Hematopoietic multipotent progenitor cell treated with erythropoietin and hydrocortisone succinate and interleukin-3 and kit ligand, for 8 days (in vitro differentiated cells): ENCODE measurements around the gene DENND1A.

Source experiments
- DNase-seq: peaks from one replicate; pipeline ENCODE4 v3.0.0-alpha.2; 2015

DENND1A gene

DNA sequence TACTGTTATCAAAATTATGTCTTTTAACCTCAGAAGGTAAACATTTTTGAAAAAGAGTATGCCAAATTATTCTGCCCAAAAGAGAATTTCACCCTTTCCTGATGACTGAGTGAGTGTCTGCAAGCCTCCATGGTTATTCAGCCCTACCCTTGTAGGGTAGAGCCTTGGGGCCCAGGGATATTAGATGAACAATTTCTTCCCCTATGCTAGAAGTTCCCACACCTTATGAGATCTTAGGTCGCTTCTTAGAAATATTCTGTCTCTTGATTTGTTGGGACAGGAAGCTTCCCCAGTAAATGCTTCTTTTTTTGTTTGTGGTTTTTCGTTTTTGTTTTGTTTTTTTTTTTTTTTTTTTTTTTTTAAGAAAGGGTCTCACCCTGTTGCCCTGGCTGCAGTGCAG lies 570.8 kb downstream of the DENND1A start:
- DNase-seq: no peak

DNA sequence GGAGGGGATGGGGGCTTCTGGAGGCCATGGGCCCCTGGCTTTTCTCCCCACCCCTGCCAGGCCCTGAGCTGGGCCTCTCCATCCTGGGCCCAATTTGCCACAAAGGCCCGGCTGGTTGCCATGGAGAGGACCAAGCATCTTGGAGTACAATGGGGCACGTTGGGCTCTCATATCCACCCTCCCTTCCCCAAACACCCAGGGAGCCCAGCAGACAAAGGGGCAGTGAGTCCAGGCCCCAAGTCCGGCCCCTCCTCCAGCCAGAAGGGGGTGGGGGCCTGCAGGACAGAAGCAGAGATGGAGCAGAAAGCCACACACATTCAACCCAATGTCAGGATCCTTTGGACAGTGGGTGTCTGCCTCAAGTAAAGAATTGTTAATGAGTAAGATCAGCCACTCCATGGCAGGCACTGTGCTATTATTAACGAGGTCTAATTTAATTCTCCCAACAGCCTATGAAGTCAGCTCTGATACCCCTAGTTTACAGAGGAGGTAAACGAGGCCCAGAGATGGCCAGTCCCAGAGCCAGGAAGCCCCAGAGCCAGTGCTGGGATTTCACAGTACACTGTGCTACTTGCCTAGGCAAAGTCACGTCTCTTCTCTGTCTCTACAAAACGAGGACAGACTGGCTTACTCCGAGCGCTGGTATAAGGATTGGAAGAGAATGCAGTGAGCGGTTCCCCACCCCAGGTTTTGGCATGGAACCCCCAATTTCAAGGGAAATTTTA lies 571.6 kb downstream of the DENND1A start:
- no peak for DNase-seq

DNA sequence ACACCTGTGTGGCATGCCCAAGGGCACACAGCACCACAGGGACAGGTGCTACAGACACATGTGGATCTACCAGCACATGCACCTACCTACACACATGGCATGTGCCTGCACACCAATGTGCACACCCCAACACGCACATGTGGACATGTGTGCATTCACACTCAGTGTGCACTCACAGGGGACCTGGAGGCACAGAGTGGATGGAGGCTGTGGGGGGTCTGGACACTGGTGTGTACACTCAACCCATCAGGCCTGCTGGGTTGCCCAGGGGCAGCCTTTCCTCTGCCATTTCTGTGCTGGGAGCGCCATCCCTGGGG lies 572.2 kb downstream of the DENND1A start:
- no peak for DNase-seq

DNA sequence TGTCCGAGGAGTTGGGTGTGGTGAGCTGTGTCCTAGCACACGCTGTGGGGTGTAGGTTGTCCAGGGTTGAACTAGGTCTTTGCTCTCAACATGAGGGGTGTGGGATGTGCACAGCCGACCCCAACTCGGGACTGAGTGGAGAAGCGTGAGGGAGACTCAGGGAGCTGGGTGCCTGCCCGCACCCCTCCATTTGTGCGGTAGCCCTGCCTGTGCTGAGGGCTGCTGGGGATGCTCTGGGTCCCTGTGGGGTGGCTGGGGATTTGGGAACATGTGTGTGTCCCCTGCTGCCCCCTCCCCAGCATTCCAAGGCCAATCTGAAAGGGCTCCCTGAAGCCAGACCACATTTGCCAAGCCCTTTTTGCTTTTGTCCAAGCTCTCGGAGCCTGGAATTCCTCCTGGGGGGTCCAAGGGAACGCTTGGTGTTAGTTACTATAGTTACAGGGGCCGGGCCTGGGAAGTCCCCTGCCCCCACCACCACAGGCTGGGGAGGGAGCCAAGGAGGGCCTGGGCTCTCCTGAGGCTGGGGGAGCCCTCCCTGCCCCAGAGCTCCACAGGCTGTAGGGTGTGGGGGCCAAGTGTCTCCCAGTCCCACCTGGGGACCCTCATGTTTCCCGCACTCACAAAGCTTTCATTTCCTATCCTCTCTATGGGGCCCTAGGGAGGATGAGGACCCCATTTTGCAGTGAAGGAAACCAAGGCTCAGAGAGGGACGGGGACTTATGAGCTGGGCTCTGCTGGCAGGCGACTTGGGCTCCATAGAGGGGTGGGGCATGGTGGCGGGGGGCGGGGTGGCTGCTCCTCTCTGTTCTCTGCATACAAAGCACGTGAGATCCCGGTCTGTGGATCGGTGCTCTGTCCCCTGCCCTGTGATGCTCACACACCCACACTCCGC lies 572.8 kb downstream of the DENND1A start:
- no peak for DNase-seq

DNA sequence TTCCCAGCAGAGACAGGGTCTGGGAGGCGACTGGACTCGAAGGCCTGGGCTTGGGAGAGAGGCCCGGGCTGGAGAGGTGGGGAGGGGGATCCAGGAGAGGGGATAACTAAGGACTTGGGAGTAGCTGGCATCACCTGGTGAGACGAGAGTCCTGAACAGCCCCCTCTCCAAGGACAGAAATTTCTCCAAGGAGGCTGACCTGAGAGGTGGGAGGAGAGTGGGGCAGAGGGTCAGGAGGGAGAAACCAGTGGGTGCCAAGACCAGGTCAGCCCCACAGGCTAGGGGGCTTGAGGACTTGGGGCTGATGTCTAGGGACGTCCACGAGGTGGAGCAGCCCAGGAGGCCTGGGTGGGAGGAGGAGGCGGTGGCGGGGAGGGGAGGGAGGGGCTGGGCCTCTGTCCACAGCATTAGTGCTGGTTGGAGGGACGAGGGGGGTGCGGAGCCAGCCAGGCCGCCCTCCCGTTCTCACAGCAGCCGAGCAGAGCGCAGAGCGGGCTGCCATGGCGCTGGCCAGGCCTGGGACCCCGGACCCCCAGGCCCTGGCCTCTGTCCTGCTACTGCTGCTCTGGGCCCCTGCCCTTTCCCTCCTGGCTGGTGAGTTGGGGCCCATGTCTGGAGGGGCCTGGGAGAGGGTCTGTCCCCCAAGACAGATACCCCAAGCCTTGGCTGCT lies 574.0 kb downstream of the DENND1A start, which contains the start of gene CRB2:
TSS of gene CRB2 (plus strand) at position 437 of the 671 bp plus-strand sequence. CDS start at position 501, 64 bp downstream.
- DNase-seq: no peak

DNA sequence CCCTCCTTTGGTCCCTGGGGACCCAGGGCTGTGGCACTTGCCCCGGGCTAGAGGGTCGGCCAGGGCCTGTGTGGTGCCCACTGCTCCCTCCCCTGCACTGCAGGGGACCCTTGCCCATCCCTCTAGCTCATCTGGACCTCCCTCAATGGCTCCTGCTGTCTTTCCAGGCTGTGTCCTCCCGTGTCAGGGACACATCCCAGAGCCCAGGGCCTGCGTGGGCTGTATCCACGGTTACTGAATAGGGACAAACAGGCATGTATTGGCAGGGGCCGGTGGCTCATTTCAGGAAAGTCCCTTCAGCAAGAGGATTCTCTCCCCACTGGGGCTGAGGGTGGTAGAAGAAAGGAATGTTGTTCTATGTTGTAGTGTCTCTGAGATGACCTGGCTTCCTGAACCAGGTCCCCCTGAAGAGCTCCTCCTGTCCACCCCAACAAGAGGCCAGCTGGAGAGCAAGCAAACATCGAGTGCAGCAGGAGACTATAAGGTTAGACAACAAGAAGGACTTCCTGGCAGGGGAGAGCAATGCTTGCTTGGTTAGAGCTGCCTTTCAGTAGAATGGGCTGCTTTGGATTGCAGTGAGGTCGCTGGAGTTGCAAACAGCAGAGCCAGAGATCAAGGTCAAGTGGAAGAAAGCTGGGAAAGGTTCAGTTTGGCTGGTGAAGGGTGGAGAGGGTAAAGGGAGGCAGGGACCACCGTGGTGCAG lies 575.0 kb downstream of the DENND1A start:
- no peak for DNase-seq

DNA sequence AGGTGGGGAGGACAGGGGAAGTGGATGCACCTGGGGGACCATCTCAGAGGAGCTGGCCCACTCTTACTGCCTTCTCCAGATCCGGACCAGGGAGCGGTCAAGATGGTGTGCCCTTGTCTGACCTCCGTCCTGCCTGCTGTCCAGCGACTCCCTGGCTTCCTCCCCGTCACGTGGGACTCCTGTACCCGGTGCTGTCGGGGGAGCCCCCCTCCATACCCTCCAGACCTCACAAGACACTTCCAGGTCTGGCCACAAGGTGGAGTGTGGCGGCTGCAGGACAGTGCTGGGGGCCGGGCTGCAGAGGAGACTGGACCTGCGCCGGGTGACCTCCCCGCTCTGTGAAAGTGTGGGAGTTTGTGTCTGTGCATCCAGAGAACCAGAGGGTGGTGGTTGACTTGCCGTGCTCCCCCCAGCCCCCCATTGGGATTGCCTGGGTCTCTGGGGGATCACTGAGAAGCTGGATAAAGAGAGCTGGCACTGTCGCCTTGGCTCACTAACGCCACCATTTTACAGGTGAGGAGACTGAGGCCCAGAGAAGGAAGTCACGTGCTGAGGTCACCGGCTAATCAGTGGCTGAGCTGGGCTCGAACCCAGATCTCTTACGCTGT lies 575.8 kb downstream of the DENND1A start:
- DNase-seq: peak; percentile 76

DNA sequence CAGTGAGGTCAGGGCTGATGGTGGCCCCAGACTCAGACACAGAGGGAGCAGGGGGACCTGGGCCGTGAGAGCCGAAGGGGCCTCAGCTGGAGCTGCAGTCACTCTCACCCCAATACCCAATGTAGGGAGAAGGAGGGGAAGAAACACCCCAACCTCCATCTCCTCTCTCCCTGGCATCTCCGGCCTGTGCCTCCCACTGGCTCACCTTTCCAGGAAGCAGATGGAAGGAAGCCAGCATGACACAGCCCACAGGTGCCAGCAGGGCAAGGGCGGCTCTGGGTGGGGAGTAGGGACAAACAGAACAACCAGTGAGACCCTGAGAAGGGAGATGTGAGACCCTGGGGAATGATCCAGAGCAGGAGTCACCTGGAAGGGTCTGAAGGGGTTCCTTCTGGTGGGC lies 576.9 kb downstream of the DENND1A start:
- DNase-seq: no peak

DNA sequence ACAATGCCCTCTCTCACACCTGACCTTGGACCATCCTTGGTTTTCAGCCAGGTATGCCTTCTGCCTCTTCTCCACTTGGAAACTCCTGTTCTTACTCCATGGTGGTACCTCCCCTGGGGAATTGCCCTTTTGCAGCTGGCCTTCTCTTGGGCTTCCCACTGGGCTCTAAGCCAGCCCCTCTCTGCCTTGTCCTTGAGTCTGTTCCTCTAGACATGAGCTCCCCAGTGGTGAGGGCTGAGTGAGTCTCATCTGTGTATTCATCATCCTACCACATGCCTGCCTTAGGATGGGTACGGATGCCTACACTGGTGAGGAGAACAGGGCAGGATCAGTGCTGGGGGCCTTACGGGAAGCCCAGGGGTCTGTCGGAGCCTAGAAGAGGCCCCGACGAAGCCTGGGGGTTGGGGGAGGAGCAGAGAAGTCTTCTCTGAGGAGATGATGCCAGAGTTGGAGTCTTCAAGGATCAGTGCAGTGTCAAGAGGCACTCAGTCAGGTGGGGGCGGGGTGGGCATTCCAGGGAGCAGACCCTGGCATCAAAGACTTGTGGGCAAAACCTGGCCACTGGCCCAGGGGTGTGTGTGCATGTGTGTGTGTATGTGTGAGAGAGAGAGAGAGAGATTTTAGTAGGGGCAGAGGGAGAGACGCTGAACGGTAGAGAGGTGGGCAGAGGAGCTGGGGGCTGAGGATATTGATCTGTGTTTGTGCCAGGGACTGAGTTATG lies 579.2 kb downstream of the DENND1A start:
- no peak for DNase-seq

DNA sequence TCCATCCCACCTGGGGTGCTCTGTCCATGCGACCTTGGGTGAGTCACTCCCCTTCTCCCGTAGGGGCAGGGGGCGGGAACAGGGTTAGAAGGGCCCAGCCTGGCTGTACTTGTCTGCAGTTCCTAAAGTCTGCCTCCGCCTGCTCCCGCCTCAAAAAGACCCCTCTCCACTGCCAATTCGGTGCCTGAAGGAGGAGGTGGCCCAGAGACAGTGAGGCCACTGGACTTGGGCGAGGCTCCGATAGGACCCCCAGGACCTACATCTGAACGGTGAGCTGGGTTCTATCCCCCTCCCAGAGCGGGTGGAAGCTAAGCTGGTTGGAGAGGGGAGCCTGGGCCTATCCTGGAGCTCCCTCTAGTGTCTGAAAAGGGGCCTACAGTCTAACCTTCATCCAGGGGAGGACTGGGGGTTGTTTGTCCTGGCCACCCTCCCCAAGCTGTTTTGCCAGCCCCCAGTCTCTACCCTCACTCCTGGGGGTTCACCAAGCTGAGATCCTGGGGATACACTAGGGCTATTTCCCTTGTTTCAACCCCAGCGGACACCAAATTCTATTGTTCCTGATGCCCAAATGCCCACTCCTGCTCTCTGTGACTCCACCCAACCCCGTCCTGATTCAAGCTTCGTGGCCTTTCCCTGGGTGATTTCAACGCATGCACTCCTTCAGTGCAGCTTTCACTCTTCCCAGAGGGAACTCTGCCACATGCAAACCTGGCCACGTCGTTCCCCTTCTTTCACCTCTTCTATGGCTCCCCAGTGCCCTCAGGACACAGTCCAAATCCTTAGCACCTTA lies 580.0 kb downstream of the DENND1A start:
- peak; percentile 73 for DNase-seq

DNA sequence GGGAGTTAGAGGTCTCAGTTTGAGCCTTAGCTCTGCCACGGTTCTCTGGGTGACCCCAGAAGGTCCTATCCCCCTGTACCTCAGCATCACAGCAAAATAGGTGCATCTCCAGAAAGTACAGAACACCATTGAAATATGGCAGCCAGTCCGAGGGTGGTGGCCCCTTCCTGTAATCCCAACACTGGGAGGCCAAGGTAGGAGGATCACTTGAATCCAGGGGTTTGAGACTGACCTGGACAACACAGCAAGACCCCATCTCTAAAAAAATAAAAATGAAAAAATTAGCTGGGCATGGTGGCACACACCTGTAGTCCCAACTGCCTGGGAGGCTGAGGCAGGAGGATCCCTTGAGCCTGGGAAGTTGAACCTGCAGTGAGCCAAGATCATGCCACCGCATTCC lies 580.9 kb downstream of the DENND1A start:
- no peak for DNase-seq

DNA sequence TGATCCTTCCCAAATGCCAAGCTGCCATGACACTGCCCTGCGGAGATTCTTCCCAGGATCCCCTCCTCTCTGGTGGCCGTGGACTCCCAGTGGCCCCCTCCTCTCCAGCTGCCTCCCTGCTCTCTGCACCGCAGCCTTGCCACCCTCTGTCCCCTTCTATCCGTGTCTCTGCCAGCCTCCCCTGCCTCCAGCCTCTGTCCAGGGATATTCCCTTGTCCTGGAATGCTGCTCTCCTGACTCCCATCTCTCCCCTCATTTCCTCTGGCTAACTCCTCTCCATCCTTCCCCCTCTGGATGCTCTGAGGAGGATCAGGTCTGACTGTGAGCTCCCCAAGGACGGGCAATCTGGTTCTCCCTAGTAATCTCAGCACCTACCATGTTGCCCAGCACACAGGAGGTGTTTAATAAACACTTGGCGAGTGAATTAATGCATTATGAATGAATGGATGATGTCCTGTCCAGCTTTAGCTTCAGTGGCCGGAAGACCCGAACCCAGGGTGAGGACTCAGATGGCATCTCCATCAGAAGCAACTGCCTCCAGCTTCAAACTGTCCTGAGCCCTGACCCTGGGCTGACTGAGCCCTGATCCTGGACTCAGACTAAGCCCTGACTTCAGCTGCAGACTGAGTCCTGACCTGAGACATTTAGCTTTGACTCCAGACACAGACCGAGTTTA lies 581.5 kb downstream of the DENND1A start:
- no peak for DNase-seq

DNA sequence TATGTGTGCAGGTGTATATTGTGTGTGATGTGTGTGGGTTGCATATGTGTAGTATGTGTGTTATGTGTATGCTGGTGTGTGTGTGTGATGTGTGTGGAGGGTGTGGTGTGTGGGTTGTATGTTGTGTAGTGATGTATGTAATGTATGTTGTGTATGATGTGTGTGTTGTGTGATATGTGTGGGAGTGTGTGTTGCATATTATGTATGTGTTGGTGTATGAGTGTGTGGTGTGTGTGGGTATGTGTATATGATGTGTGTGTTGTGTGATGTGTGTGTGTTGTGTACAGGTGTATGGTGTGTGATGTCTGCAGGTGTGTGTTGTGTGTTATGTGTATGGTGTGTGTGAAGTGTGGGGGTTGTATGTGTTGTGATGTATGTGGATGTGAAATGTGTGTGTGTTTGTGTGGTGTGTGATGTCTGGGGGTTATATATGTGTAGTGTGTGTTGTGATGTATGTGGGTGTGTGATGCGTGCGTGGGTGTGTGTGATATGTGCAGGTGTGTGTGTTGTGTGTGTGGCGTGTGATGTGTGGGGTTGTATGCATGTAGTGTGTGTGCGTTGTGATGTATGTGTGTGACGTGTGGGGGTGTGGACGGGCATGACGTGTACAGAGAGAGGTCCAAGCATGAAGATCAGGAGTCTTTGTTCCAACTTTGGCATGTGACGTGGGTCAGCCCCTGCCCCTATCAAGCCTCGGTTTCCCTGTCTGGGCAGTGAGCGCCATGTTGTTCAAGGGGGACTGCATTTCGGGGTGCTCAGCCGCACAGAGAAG lies 582.5 kb downstream of the DENND1A start:
- DNase-seq: no peak

DNA sequence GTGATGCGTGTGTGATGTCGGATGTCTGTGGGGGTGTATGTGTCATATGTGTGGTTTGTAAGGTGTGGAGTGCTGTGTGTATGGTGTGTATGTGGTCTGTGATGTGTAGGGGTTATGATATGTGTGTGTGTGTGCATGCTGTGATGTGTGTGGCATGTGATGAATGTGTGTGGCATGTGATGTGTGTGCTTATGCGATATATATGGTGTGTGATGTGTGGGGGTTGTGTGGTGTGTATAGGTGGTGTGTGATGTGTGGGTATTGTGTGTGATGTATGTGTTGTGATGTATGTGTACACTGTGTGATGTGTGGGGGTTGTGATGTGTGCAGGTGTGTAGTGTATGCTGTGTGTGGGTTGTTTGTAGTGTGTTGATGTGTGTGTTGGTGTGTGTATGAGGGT lies 583.1 kb downstream of the DENND1A start:
- DNase-seq: no peak

DNA sequence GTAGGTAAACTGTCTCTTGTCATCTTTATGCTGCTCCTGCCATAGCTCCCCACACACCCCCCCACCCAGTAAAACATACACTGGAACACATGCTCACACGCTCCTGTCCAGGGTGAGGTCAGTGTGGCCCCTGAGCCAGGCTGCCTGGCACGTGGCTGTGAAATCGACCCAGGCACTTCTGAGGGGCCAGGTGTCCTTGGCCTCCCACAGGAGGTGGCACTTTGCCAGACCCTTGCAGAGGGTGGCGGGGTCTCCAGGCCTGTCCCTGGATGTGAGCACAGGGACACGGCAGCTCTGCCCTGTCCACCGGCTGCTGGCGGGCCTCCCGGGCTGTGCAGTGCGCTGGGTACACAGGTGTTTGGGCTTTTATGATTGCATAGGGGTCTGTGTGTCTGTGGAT lies 583.9 kb downstream of the DENND1A start:
- no peak for DNase-seq

DNA sequence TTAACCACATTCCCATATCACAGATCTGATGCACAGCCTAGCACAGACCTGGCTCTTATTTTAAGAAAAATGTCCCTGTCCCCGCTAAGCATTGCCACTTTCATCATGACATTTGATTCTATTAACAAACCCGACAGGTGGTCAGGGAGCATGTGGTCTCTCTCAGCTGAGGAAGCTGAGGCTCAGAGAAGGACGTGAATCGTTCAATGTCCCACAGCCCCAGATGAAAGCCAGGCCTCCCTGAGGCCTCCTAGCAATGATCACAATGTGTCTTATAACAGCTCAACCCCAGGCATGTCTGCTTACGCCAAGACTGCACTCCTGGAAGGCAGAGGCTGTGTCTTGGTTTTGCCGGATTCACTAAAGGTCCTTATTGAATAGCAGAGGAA lies 584.4 kb downstream of the DENND1A start:
- no peak for DNase-seq

DNA sequence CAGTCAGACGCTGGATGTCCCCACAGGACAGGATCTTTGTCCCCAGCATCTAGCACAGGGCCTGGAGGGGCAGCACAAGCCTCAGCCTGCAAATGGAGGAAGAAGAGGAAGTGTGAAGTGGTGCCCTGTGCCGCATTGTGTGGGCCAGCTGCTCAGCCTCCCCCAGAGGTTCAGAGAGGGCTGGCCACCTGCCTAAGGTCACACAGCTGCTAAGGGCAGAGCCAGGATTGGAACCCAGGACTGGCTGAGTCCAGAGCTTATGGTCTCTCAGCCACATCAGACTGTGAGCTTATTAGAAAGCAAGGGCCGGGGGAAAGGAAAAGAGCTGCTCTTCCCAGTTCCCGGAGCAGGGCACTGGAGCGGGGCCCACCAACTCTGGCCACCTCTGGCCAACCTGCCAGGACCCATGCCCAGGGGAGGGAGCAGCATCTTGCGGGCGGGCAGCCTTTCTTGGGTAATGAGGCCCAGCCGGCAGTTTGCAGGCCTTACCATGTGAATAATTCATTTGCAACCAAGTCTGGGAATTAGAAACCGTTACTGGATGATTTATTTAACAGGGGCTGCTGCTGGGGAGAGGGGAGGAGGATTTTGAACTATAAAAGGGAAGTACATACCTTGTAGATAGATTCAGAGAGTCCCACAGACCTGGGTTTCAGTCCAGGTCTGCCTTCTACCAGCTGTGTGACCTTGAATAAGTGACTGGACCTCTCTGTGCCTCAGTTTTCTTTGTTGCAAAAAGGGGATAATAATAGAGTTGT lies 585.6 kb downstream of the DENND1A start:
- DNase-seq: no peak

DNA sequence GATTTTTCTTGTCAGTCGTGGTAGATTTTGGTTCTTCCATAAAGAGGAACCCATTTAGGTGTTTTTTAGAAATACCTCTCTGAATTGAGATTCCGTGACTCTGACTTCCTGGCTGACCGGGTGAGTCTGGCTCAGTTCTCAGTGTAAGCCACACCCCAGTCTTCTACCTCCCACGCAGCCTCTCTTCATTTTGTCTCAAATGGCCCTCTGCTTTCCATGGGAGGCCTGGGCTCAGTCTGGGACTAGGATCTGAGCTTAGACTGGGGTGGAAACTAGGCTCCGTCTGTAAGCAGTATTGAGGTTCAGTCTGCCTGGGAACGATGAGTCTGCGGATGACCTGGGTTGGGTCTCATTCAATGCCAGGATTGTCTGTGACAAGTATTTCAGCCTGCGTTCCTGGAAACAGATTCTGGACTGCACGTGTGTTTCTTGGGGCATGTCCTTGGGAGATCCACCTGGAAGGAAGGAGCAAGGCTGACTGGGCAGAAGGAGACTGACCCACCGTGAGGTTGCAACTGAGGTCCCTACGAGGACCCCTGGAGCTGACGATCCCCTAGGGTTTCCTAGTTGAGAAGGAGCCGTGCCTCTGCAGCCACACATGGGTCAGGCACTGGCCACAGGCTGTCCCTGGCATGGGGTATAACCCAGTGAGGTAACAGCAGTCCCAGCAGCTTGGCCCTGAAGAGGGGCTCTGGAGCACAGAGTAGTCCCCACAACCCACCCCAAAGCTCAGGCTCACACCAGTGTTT lies 586.3 kb downstream of the DENND1A start:
- DNase-seq: no peak
